Esophagus squamous epithelium (tissue), 5 donors: ENCODE data around the gene PNP. TPM values are rescaled to one million over a fixed set of nuclear protein-coding genes. Genes with fewer than 3 reads are reported as not detected.
"Not testable (repeated sequence)": the region's sequence is repeated elsewhere in the genome, so short reads cannot be mapped to it uniquely, and the experiment has no call there.

Experiments used
- DNase-seq: peaks from one replicate; lab custom pipeline; 2025; lab: John Stamatoyannopoulos, UW
- H3K27ac ChIP-seq, 4 donors: fragments of 200-600 bp; sonication (generic); one replicate each; pipeline ENCODE4 v1.5.1; 2016 to 2019; ENCODE audit warnings: mild to moderate bottlenecking in 1 of 4
- H3K27me3 ChIP-seq, 4 donors: fragments of 200-600 bp; sonication (generic); 1 replicate in 3 of 4; 2 replicates in 1 of 4; pipeline versions ENCODE4 v1.5.1 to v1.6.0; 2017 to 2021; ENCODE audit warnings: antibody characterized with exemption in 1 of 4
- H3K36me3 ChIP-seq, 3 donors: fragments of 200-600 bp; sonication (generic); one replicate each; pipeline ENCODE4 v1.5.1; 2016 to 2019
- H3K4me1 ChIP-seq, 3 donors: fragments of 200-600 bp; sonication (generic); one replicate each; pipeline ENCODE4 v1.5.1; 2017 to 2019
- H3K4me3 ChIP-seq, 4 donors: fragments of 200-600 bp; sonication (generic); 1 replicate in 3 of 4; 2 replicates in 1 of 4; pipeline ENCODE4 v1.5.1; 2016 to 2019; ENCODE audit warnings: mild to moderate bottlenecking in 2 of 4, moderate library complexity in 1 of 4
- H3K9me3 ChIP-seq, 3 donors: fragments of 200-600 bp; sonication (generic); one replicate each; pipeline ENCODE4 v1.5.1; 2016 to 2019
- CTCF ChIP-seq, 6 experiments: fragments of 450-650 bp in 4 of 6; fragments of 200-600 bp in 2 of 6; sonication (generic) in 2 of 6; IDR thresholded peaks; one replicate each; pipeline ENCODE4 v1.5.1; 2016 to 2019; ENCODE audit warnings: antibody characterized with exemption in 6 of 6, mild to moderate bottlenecking in 4 of 6, moderate library complexity in 4 of 6
- POLR2A ChIP-seq, 4 donors: fragments of 450-650 bp; IDR thresholded peaks; one replicate each; pipeline ENCODE4 v1.6.1; 2017; ENCODE audit warnings: antibody characterized with exemption in 4 of 4, mild to moderate bottlenecking in 4 of 4, moderate library complexity in 3 of 4
- WGBS, 2 donors: methylation state at CpG; one replicate each; pipeline ENCODE4 v1.1.5; 2018; 5-methylcytosine and 5-hydroxymethylcytosine counted together
- intact Hi-C: fragments of 100-400 bp; cut with DNase I; formaldehyde crosslinking; loops from one replicate; pipeline ENCODE4 v1.15.0; 2022
- total RNA-seq, 4 donors: library from RNA; depleted of rRNA; stranded (reverse); fragments of >200 nt; gene quantifications; one replicate each; pipeline ENCODE4 v1.1.0, GENCODE V29; 2016
- donor health status: DM: yes; HTN: yes; CAD: no.

The PNP gene
- total RNA-seq, 4 donors from 2014 or later, result 84.4 to 155 (median 104) TPM

- no peak for DNase-seq
- Histone ChIP-seq H3K4me3 (no peak overlapping the region), H3K9me3 (no peaks in the 10 kb centered on the region), H3K4me1 (peaks cover 0 to 20% (median 8%) of the 10 kb centered on the region in 3 donors), H3K27ac (no peak overlapping the region), H3K27me3 (no peaks in the 10 kb centered on the region), H3K36me3 (no peaks in the 10 kb centered on the region)
- intact Hi-C loops, result no loop called here
- WGBS, 2 donors, result 88 to 93% methylated on average over 4 to 5 of the region's 5 CpGs
- TF ChIP-seq CTCF (IDR thresholded peaks at IDR 0.05) (no peak), POLR2A (IDR thresholded peaks at IDR 0.05) (no peak)
These were observed 30.7 kb downstream of the PNP start for GRCh38 chr14:20499881-20500280.

- no peak for TF ChIP-seq CTCF (IDR thresholded peaks at IDR 0.05)
- TF ChIP-seq POLR2A (IDR thresholded peaks at IDR 0.05), result no peak
- WGBS, 2 donors, result 90 to 100% methylated on average over 2 of the region's 2 CpGs
- Histone ChIP-seq H3K4me3 (no peak overlapping the region), H3K27ac (no peak overlapping the region), H3K4me1 (peaks cover 0 to 11% (median 0%) of the 10 kb centered on the region in 3 donors), H3K27me3 (no peaks in the 10 kb centered on the region), H3K9me3 (no peaks in the 10 kb centered on the region), H3K36me3 (no peaks in the 10 kb centered on the region)
- DNase-seq, result no peak
- intact Hi-C loops, result no loop called here
These were observed 32.1 kb downstream of the PNP start for GRCh38 chr14:20501346-20501745.

- DNase-seq, result no peak
- no peaks in the 10 kb centered on the region for H3K27me3 ChIP-seq
- H3K4me3 ChIP-seq, result no peak overlapping the region
- TF ChIP-seq CTCF (IDR thresholded peaks at IDR 0.05) (no peak), POLR2A (IDR thresholded peaks at IDR 0.05) (no peak)
- no peaks in the 10 kb centered on the region for H3K9me3 ChIP-seq
- H3K36me3 ChIP-seq, result no peaks in the 10 kb centered on the region
- intact Hi-C loops, result no loop called here
- H3K4me1 ChIP-seq, result peaks cover 0 to 4% (median 0%) of the 10 kb centered on the region in 3 donors
- no peak overlapping the region for H3K27ac ChIP-seq
- WGBS, 2 donors, result 30 to 40% methylated on average over 6 of the region's 6 CpGs
These were observed 34.7 kb downstream of the PNP start for GRCh38 chr14:20503898-20504297.

GRCh38 chr14:20506276-20506675, 37.1 kb downstream of the PNP start:
- H3K9me3 ChIP-seq, H3K27ac ChIP-seq, H3K36me3 ChIP-seq, H3K27me3 ChIP-seq, DNase-seq, H3K4me1 ChIP-seq, intact Hi-C loops, H3K4me3 ChIP-seq: not testable (repeated sequence)
- WGBS, 2 donors, result no CpG with 5 or more reads among the region's 30 CpGs

GRCh38 chr14:20506752-20507151, 37.5 kb downstream of the PNP start:
- WGBS, 2 donors, result no CpG with 5 or more reads among the region's 30 CpGs

GRCh38 chr14:20507537-20507936, 38.3 kb downstream of the PNP start:
- DNase-seq, H3K36me3 ChIP-seq, H3K9me3 ChIP-seq, H3K4me1 ChIP-seq, H3K27me3 ChIP-seq, intact Hi-C loops, H3K4me3 ChIP-seq, H3K27ac ChIP-seq: not testable (repeated sequence)
- WGBS, 2 donors, result 77 to 96% methylated on average over 3 of the region's 3 CpGs

More at GRCh38 chr14:20506752-20507151, 37.5 kb downstream of the PNP start:
- H3K27ac ChIP-seq, intact Hi-C loops, H3K27me3 ChIP-seq, H3K4me1 ChIP-seq, H3K4me3 ChIP-seq, H3K9me3 ChIP-seq, H3K36me3 ChIP-seq, DNase-seq: not testable (repeated sequence)

GRCh38 chr14:20508367-20508766, 39.2 kb downstream of the PNP start:
- Histone ChIP-seq H3K4me3 (no peak overlapping the region), H3K36me3 (no peaks in the 10 kb centered on the region), H3K27me3 (no peaks in the 10 kb centered on the region), H3K4me1 (no peaks in the 10 kb centered on the region), H3K9me3 (no peaks in the 10 kb centered on the region), H3K27ac (no peak overlapping the region)
- intact Hi-C loops, result no loop called here
- 77 to 91% methylated on average over 8 of the region's 8 CpGs for WGBS, 2 donors
- no peak for DNase-seq
- TF ChIP-seq CTCF (IDR thresholded peaks at IDR 0.05) (no peak), POLR2A (IDR thresholded peaks at IDR 0.05) (no peak)
